Thoracic aorta (tissue), 2 donors: ENCODE measurements around the gene ABCG4. TPM values are rescaled to one million over a fixed set of nuclear protein-coding genes. Genes with fewer than 3 reads are reported as not detected.

Experiments
- ATAC-seq: fragments of 150-250 bp; one replicate; pipeline ENCODE4 v1.8.0; 2017; ENCODE audit warnings: low read depth; ENCODE audit not compliant: insufficient number of reproducible peaks, low FRiP score
- DNase-seq: peaks from one replicate; pipeline ENCODE4 v3.0.0-alpha.2; 2020; ENCODE audit warnings: low spot score
- H3K27ac ChIP-seq, 2 donors: fragments of 200-600 bp; sonication (generic); 1 replicate in 1 of 2; 2 replicates in 1 of 2; pipeline ENCODE4 v1.5.1; 2016; ENCODE audit warnings: mild to moderate bottlenecking in 2 of 2, moderate library complexity in 2 of 2
- H3K27me3 ChIP-seq: fragments of 200-600 bp; sonication (generic); replicated peaks from 2 replicates; pipeline ENCODE4 v1.6.0; 2016; ENCODE audit warnings: mild to moderate bottlenecking; ENCODE audit not compliant: insufficient read depth
- H3K36me3 ChIP-seq: fragments of 200-600 bp; sonication (generic); one replicate; pipeline ENCODE4 v1.5.1; 2016
- H3K4me1 ChIP-seq, 2 donors: fragments of 200-600 bp; sonication (generic); 1 replicate in 1 of 2; 2 replicates in 1 of 2; pipeline versions ENCODE4 v1.5.1 to v1.6.0; 2016; ENCODE audit warnings: low read depth in 2 of 2, mild to moderate bottlenecking in 1 of 2; ENCODE audit not compliant: control insufficient read depth in 1 of 2
- H3K4me3 ChIP-seq: fragments of 200-600 bp; sonication (generic); 2 replicates; pipeline ENCODE4 v1.5.1; 2016; ENCODE audit warnings: mild to moderate bottlenecking
- H3K9me3 ChIP-seq: fragments of 200-600 bp; sonication (generic); 2 replicates; pipeline ENCODE4 v1.5.1; 2016
- CTCF ChIP-seq: fragments of 200-600 bp; sonication (generic); IDR thresholded peaks from one replicate; pipeline ENCODE4 v1.5.1; 2019; ENCODE audit warnings: antibody characterized with exemption
- total RNA-seq, 2 donors: library from RNA; depleted of rRNA; stranded (reverse); fragments of >200 nt; gene quantifications; one replicate each; pipeline versions ENCODE4 v1.1.0 to v1.2.3, GENCODE V29; 2016

ABCG4 gene
- total RNA-seq, result 1 to 10 TPM in 1 of 2 donors, not detected in 1; 1.6 TPM

GRCh38 chr11:119149018-119149785 lies at the start of gene ABCG4:
Gene ABCG4 (plus strand): TSS chr11:119149052. CDS start chr11:119149966, 914 bp downstream.
- DNase-seq, result no peak
- Histone ChIP-seq H3K27ac (no peak within 1 kb of the TSS), H3K4me1 (peaks cover 3 to 17% of the 10 kb centered on the region in 2 donors), H3K9me3 (no peaks in the 10 kb centered on the region), H3K36me3 (no peaks in the 10 kb centered on the region), H3K4me3 (peak within 1 kb of the TSS; percentile 80), H3K27me3 (no peaks in the 10 kb centered on the region)
- no peak for ATAC-seq
- no peak for TF ChIP-seq CTCF

- no peaks in the 10 kb centered on the region for H3K9me3 ChIP-seq
Measured at GRCh38 chr11:119099711-119100110, 49.1 kb upstream of the ABCG4 start.

GRCh38 chr11:119100246-119100970 lies 48.4 kb upstream of the ABCG4 start:
- ATAC-seq, result no peak
- no peak for DNase-seq
- H3K27ac ChIP-seq, result no peak overlapping the region
- H3K36me3 ChIP-seq, result peaks cover 18% of the 10 kb centered on the region
- H3K4me1 ChIP-seq, result peaks cover 19 to 32% of the 10 kb centered on the region in 2 donors
- H3K27me3 ChIP-seq, result no peaks in the 10 kb centered on the region
- peak overlapping the region; percentile 89 for H3K4me3 ChIP-seq
- TF ChIP-seq CTCF, result no peak
- H3K9me3 ChIP-seq, result no peaks in the 10 kb centered on the region

More at GRCh38 chr11:119099711-119100110, 49.1 kb upstream of the ABCG4 start:
- DNase-seq (no peak), ATAC-seq (no peak)
- Histone ChIP-seq H3K4me3 (no peak overlapping the region), H3K4me1 (peaks cover 19 to 32% of the 10 kb centered on the region in 2 donors), H3K27me3 (no peaks in the 10 kb centered on the region), H3K27ac (no peak overlapping the region), H3K36me3 (peaks cover 18% of the 10 kb centered on the region)
- no peak for TF ChIP-seq CTCF

GRCh38 chr11:119100994-119101758 lies 47.7 kb upstream of the ABCG4 start:
- H3K27ac ChIP-seq, result peak overlapping the region; percentile 93 to 95
- peaks cover 18% of the 10 kb centered on the region for H3K36me3 ChIP-seq
- ATAC-seq, result peak; percentile 4
- H3K9me3 ChIP-seq, result no peaks in the 10 kb centered on the region
- H3K4me1 ChIP-seq, result peaks cover 18 to 31% of the 10 kb centered on the region in 2 donors
- no peak for TF ChIP-seq CTCF
- no peaks in the 10 kb centered on the region for H3K27me3 ChIP-seq
- H3K4me3 ChIP-seq, result peak overlapping the region; percentile 89
- no peak for DNase-seq
